ENCODE results near the gene CCDC33.
"Not testable (repeated sequence)": the region's sequence is repeated elsewhere in the genome, so short reads cannot be mapped to it uniquely, and the experiment has no call there.

CCDC33 gene

DNA sequence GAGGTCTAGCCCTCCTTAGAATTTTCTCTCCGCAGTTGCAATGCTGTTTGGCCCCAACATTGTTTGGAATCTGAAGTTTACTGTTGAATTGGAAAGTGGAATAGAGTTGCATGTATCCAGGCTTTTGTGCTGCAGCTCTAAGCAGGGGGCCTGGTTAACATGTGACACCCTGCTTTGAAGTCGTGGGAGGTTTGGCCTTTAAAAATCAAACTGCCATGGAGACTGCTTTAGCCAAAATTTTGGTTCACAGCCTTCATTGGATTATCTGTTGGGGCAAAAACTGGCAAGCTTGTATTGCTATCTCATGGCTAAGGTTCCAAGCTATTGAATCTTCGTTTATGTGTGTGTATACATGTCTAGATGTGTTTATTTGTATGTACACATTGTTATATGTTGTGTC lies 115.5 kb downstream of the CCDC33 start:
- H3K27ac ChIP-seq, result no peak overlapping the region
- TF ChIP-seq ZFX (IDR thresholded peaks at IDR 0.05; ENCODE audit: borderline replicate concordance), result no peak
- TF ChIP-seq, protein P1, sequence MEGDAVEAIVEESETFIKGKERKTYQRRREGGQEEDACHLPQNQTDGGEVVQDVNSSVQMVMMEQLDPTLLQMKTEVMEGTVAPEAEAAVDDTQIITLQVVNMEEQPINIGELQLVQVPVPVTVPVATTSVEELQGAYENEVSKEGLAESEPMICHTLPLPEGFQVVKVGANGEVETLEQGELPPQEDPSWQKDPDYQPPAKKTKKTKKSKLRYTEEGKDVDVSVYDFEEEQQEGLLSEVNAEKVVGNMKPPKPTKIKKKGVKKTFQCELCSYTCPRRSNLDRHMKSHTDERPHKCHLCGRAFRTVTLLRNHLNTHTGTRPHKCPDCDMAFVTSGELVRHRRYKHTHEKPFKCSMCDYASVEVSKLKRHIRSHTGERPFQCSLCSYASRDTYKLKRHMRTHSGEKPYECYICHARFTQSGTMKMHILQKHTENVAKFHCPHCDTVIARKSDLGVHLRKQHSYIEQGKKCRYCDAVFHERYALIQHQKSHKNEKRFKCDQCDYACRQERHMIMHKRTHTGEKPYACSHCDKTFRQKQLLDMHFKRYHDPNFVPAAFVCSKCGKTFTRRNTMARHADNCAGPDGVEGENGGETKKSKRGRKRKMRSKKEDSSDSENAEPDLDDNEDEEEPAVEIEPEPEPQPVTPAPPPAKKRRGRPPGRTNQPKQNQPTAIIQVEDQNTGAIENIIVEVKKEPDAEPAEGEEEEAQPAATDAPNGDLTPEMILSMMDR (IDR thresholded peaks at IDR 0.05), result no peak

DNA sequence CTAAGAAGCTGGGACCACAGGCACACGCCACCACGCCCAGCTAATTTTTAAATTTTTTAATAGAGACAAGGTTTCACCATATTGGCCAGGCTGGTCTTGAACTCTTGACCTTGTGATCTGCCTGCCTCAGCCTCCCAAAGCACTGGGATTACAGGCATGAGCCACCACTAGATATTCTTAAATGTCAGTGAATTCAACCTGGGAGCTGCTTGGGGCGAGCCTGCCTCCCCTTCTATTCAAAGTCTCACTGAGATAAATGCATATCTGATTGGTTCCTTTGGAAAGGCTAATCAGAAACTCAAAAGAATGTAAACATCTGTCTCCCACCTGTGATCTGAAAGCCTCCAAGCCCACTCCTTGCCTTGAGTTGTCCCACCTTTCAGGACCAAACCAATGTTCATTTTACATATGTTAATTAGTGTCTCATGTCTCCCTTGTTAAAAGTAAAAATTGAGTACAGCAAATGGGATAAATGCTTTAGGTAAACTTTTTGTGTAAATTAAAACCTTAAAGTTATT lies 116.3 kb downstream of the CCDC33 start:
- no peak overlapping the region for H3K27ac ChIP-seq
- TF ChIP-seq, protein P1 (IDR thresholded peaks at IDR 0.05), result no peak
- TF ChIP-seq ZFX (IDR thresholded peaks at IDR 0.05; ENCODE audit: borderline replicate concordance), result no peak

DNA sequence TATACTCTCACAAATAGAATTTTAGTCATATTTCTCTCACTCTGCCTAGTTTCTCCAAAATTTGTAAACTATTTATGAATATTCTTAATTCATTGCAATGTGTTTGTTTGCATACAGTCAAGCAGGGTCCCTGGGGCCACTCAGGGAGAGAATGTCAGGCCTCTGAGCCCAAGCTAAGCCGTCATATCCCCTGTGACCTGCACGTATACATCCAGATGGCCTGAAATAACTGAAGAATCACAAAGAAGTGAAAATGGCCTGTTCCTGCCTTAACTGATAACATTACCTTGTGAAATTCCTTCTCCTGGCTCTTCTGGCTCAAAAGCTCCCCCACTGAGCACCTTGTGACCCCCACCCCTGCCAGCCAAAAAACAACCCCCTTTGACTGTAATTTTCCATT lies 117.9 kb downstream of the CCDC33 start:
- H3K27ac ChIP-seq, result not testable (repeated sequence)

- not testable (repeated sequence) for H3K27ac ChIP-seq
Observed at GRCh38 chr15:74356050-74356449, 119.9 kb downstream of the CCDC33 start.

- H3K27ac ChIP-seq, result not testable (repeated sequence)
Observed at GRCh38 chr15:74357514-74357913, 121.4 kb downstream of the CCDC33 start.

DNA sequence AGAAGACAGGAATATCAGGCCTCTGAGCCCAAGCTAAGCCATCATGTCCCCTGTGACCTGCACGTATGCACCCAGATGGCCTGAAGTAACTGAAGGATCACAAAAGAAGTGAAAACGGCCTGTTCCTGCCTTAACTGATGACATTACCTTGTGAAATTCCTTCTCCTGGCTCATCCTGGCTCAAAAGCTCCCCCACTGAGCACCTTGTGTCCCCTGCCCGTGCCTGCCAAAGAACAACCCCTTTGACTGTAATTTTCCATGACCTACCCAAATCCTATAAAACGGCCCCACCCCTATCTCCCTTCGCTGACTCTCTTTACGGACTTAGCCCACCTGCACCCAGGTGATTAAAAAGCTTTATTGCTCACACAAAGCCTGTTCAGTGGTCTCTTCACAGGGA lies 123.2 kb downstream of the CCDC33 start:
- not testable (repeated sequence) for H3K27ac ChIP-seq

GRCh38 chr15:74360855-74361254 lies 124.7 kb downstream of the CCDC33 start:
- not testable (repeated sequence) for H3K27ac ChIP-seq

- H3K27ac ChIP-seq, result no peak overlapping the region
- TF ChIP-seq, protein P1 (IDR thresholded peaks at IDR 0.05), result no peak
- TF ChIP-seq ZFX (IDR thresholded peaks at IDR 0.05; ENCODE audit: borderline replicate concordance), result no peak
Observed at GRCh38 chr15:74362482-74362881, 126.4 kb downstream of the CCDC33 start.

- TF ChIP-seq, protein P1 (IDR thresholded peaks at IDR 0.05), result no peak
- no peak for TF ChIP-seq ZFX (IDR thresholded peaks at IDR 0.05; ENCODE audit: borderline replicate concordance)
- H3K27ac ChIP-seq, result no peak overlapping the region
Observed at GRCh38 chr15:74364936-74365597, 128.9 kb downstream of the CCDC33 start.

DNA sequence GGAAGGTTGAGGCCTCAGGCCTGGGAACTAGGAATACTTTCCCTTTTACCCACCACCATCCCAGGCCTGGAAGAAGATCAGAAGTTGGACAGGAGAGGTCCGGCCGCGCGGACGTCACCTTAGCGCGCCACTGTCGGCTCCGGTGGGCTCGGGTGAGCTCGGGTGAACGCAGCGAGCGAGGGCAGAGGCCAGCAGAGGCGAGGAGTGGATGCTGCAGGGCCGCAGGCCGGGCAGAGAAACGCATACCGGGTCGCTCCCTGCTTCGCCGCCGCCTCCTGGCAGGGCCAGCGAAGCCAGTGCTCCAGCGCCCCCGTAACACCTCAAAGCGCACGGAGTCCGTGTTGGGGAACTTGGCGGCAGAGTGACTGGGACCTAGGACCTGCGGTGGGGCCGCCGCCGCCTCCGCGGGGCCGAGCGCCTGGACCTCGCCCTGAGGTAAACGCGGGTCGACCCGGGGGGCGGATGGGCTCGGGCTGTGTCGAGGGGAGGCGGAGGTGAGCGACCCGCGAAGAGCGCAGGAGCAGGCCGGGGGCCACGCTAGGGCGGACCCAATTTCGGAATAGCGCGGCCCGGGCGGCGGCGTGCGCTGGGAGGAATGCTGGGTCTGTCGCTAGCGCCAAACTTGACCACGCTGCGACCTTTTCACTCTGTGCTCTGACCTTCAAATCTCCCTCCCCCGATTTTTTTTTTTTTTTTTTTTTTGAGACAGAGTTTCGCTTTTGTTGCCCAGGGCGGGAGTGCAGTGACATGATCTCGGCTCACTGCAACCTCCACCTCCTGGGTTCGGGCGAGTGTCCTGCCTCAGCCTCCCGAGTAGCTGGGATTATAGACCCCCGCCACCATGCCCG lies 129.7 kb downstream of the CCDC33 start:
- no peak overlapping the region for H3K27ac ChIP-seq
- TF ChIP-seq ZFX (IDR thresholded peaks at IDR 0.05; ENCODE audit: borderline replicate concordance), result no peak
- TF ChIP-seq, protein P1 (IDR thresholded peaks at IDR 0.05), result no peak
